T-cell (primary cell): ENCODE measurements around the gene DNAJC18. TPM values are rescaled to one million over a fixed set of nuclear protein-coding genes. Genes with fewer than 3 reads are reported as not detected.

Source experiments
- ATAC-seq, 4 experiments: fragments of 200-7000 bp in 3 of 4; fragments of 150-1000 bp in 1 of 4; cut with Tn5 transposase; replicated peaks in 1 of 4; 1 replicate in 3 of 4; 2 replicates in 1 of 4; pipeline ENCODE4 v1.10.0; 2021; ENCODE audit warnings: moderate library complexity in 3 of 4, mild to moderate bottlenecking in 2 of 4, moderate number of reproducible peaks in 1 of 4
- CTCF ChIA-PET, 2 donors: fragments of 300-600 bp; sonication (Branson Sonifier 250); formaldehyde crosslinking; loops; one replicate each; lab custom pipeline; 2022; ENCODE audit warnings: antibody characterized with exemption in 2 of 2; lab: Charles Lee
- POLR2A ChIA-PET, 2 donors: fragments of 300-600 bp; sonication (Branson Sonifier 250); formaldehyde crosslinking; loops; one replicate each; lab custom pipeline; 2022; ENCODE audit warnings: antibody characterized with exemption in 2 of 2; lab: Charles Lee
- DNase-seq, 35 experiments: peaks; one replicate each; pipeline versions ENCODE4 v3.0.0 to v3.0.0-alpha.2; 2013 to 2023
- H3K27ac ChIP-seq: one replicate; pipeline ENCODE4 v1.5.1; 2013; ENCODE audit warnings: low read length
- H3K27me3 ChIP-seq, 2 experiments: replicated peaks in 1 of 2; 1 replicate in 1 of 2; 2 replicates in 1 of 2; pipeline versions ENCODE4 v1.6.1 to v1.7.0; 2013; ENCODE audit warnings: low read length in 1 of 2, mixed read lengths in 1 of 2; ENCODE audit not compliant: control insufficient read depth in 2 of 2, insufficient read depth in 2 of 2; ENCODE audit errors: extremely low read depth in 1 of 2
- H3K36me3 ChIP-seq, 2 donors: 1 replicate in 1 of 2; 2 replicates in 1 of 2; pipeline versions ENCODE4 v1.6.1 to v1.7.0; 2013; ENCODE audit warnings: low read length in 1 of 2; ENCODE audit not compliant: control insufficient read depth in 2 of 2, insufficient read depth in 1 of 2; ENCODE audit errors: extremely low read depth in 1 of 2
- H3K4me1 ChIP-seq, 2 experiments: 1 replicate in 1 of 2; 2 replicates in 1 of 2; pipeline versions ENCODE4 v1.6.1 to v1.7.0; 2013; ENCODE audit warnings: low read length in 2 of 2, mixed read lengths in 1 of 2; ENCODE audit not compliant: insufficient read depth in 2 of 2, control insufficient read depth in 1 of 2; ENCODE audit errors: extremely low read depth in 1 of 2
- H3K4me3 ChIP-seq, 2 donors: 1 replicate in 1 of 2; 2 replicates in 1 of 2; pipeline versions ENCODE4 v1.5.1 to v1.7.0; 2013; ENCODE audit warnings: mild to moderate bottlenecking in 2 of 2, low read length in 1 of 2, moderate library complexity in 1 of 2; ENCODE audit not compliant: control insufficient read depth in 1 of 2; ENCODE audit errors: extremely low read depth in 1 of 2
- H3K9me3 ChIP-seq: 2 replicates; pipeline ENCODE4 v1.7.0; 2013
- H3K27ac Mint-ChIP-seq, 2 donors: one replicate each; pipeline ENCODE4 v1.8.0; 2020 to 2021; ENCODE audit warnings: mild to moderate bottlenecking in 2 of 2, mixed read lengths in 2 of 2
- H3K27me3 Mint-ChIP-seq, 2 donors: one replicate each; pipeline ENCODE4 v1.8.0; 2021 to 2022; ENCODE audit warnings: mixed read lengths in 2 of 2
- H3K36me3 Mint-ChIP-seq: one replicate; pipeline ENCODE4 v1.8.0; 2021; ENCODE audit warnings: mixed read lengths
- H3K4me1 Mint-ChIP-seq, 3 donors: one replicate each; pipeline ENCODE4 v1.8.0; 2020 to 2022; ENCODE audit warnings: mixed read lengths in 3 of 3, mild to moderate bottlenecking in 1 of 3
- H3K4me3 Mint-ChIP-seq, 3 donors: one replicate each; pipeline ENCODE4 v1.8.0; 2020 to 2022; ENCODE audit warnings: mild to moderate bottlenecking in 3 of 3, mixed read lengths in 3 of 3, moderate library complexity in 3 of 3
- H3K9me3 Mint-ChIP-seq, 3 donors: one replicate each; pipeline ENCODE4 v1.8.0; 2020 to 2022; ENCODE audit warnings: mixed read lengths in 3 of 3
- WGBS: methylation state at CpG from one replicate; pipeline ENCODE4 v1.1.5; 2013; ENCODE audit warnings: missing lambda C conversion rate; ENCODE audit not compliant: insufficient coverage; 5-methylcytosine and 5-hydroxymethylcytosine counted together
- total RNA-seq, 35 experiments: library from RNA in 6 of 35; stranded (reverse) in 6 of 35; fragments of 120-200 nt in 1 of 35; gene quantifications; one replicate each; pipeline versions ENCODE4 v1.2.1 to v1.2.4 and lab custom pipeline; 2013 to 2026

The DNAJC18 gene
- total RNA-seq, 5 donors from 2014 or later (not counting 1 experiment from before 2014, with no cell fraction given), result 4.7 to 7.2 (median 6.4) TPM

DNA sequence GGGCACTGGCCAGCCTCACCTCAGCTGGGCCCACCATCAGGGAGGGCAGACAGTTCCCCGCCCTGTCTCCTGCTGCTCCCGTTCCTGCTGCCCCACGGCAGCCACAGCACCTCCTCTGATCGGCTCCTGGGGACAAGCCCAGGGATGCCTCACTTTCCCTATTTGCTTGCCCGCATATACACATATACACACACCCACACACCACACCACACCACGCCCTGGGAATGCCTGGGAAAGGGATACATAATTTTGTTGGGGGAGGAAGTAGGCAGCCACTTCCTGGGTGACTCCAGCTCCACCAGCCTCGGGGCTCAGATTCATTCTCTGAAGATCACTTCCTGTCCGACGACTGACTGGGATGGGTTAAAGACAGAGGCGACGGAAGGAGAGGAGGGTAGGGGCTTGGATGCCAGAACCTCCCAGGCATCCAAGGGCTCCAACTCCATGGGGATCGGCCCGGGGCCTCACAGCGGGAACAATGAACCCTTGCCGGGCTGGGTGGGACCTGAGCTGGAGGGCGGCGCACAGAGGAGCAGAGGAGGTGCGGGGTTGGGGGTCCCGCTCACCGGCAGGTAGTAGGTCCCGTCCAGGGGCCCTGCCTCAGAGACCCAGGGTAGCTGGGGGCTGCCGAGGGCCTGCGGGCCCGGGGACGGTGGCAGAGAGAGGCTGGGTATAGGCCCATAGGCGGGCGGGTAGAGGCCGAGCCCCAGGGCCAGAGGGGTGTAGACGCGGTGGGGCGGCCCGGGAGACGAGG lies 47.6 kb downstream of the DNAJC18 start:
- ATAC-seq, result peak in 2 of 4 experiments; percentile 0 to 14
- peaks cover 2 to 69% of the 10 kb centered on the region in 2 experiments for H3K4me1 ChIP-seq
- H3K4me1 Mint-ChIP-seq, result peaks cover 33 to 44% (median 43%) of the 10 kb centered on the region in 3 donors
- H3K27ac Mint-ChIP-seq, result peak overlapping the region; percentile 72 to 89
- no peaks in the 10 kb centered on the region for H3K36me3 Mint-ChIP-seq
- H3K4me3 ChIP-seq, result peak overlapping the region in 1 of 2 donors; percentile 83
- WGBS, result 40% methylated on average over 25 of the region's 33 CpGs
- H3K27me3 ChIP-seq, result peaks cover 0 to 9% of the 10 kb centered on the region in 2 experiments
- H3K27ac ChIP-seq, result peak overlapping the region; percentile 77
- peak overlapping the region; percentile 77 to 89 (median 81) for H3K4me3 Mint-ChIP-seq
- H3K9me3 ChIP-seq, result no peaks in the 10 kb centered on the region
- CTCF ChIA-PET, result interaction anchor here (0.5 to 1.4 kb wide), 5 partner anchors 11 to 50 kb away, joined by 3 to 6 read pairs (median 4); partner anchors contain the start of gene SPATA24 (in 2 of the 2)
- DNase-seq, result peak in 1 of 35 experiments; percentile 31
- H3K9me3 Mint-ChIP-seq, result no peaks in the 10 kb centered on the region
- POLR2A ChIA-PET, result no interaction called here
- no peaks in the 10 kb centered on the region for H3K27me3 Mint-ChIP-seq
- no peaks in the 10 kb centered on the region for H3K36me3 ChIP-seq

GRCh38 chr5:139390639-139391569 lies 48.4 kb downstream of the DNAJC18 start:
- Histone ChIP-seq H3K9me3 (no peaks in the 10 kb centered on the region), H3K36me3 (no peaks in the 10 kb centered on the region), H3K27me3 (peaks cover 0 to 9% of the 10 kb centered on the region in 2 experiments), H3K27ac (peak overlapping the region; percentile 77), H3K4me3 (no peak overlapping the region), H3K4me1 (peaks cover 2 to 69% of the 10 kb centered on the region in 2 experiments)
- H3K4me1 Mint-ChIP-seq, result peaks cover 33 to 50% (median 49%) of the 10 kb centered on the region in 3 donors
- ChIA-PET CTCF (interaction anchor here (0.5 to 1.4 kb wide), 4 partner anchors 12 to 49 kb away, joined by 4 to 6 read pairs (median 4); partner anchors contain the start of gene SPATA24 (in 2 of the 2)), POLR2A (no interaction called here)
- H3K27me3 Mint-ChIP-seq, result no peaks in the 10 kb centered on the region
- H3K27ac Mint-ChIP-seq, result peak overlapping the region; percentile 79 to 89
- WGBS, result 76% methylated on average over 6 of the region's 10 CpGs
- no peaks in the 10 kb centered on the region for H3K9me3 Mint-ChIP-seq
- no peak for ATAC-seq
- peak overlapping the region; percentile 77 to 89 (median 81) for H3K4me3 Mint-ChIP-seq
- DNase-seq, result no peak
- H3K36me3 Mint-ChIP-seq, result no peaks in the 10 kb centered on the region

DNA sequence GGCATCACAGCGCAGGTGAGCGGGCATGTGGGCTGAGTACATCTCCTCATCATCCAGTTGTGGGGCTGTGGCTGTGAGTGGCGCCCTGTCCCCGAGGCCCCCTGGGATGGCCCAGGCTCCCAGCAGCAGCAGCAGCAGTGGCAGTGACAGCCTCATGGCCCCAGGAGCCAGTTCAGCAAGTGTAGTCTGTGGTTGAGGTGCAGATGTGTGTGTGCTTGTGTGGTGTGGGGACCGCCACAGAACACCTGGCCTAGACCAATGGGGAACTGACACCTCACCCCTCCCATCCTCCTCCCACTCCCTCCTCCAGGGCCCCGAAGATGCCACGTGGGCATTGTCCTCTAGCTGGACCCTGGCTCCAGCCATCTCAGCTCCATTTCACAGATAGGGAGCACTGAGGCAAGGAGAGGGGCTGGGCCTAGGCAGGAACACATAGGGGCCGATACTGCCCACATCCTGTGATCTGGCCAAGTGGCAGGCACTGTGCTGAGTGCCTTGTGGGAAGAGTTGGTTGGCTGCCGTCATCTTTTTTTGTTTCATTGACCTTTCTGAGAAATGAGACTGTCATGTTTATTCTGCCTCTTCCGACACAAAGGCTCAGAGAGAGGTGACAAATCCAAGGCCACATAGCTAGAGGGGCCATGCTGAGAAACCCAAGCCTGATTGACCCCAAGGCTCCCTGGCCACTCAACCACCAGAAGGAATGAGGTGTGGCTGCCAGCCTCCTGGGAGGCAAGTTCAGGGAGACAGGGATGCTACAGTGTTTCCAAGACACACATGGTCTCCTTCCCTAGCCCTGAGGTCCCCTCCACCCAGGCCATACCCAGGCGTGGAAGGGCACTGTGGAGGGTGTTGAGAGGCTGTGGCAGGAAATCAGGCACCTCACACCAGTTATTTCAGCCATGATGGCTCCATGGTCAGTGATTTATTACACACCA lies 49.4 kb downstream of the DNAJC18 start, which contains the start of gene MZB1:
TSS of gene MZB1 (minus strand) at position 213 of the 938 bp plus-strand sequence. CDS start at position 156, 57 bp downstream.
- Mint-ChIP-seq H3K4me1 (peaks cover 39 to 60% (median 59%) of the 10 kb centered on the region in 3 donors), H3K9me3 (no peaks in the 10 kb centered on the region), H3K36me3 (no peaks in the 10 kb centered on the region), H3K4me3 (peak within 1 kb of the TSS in 2 of 3 donors; percentile 43 to 89), H3K27ac (peak within 1 kb of the TSS; percentile 79 to 84), H3K27me3 (no peaks in the 10 kb centered on the region)
- ATAC-seq (peak in 3 of 4 experiments; percentile 7 to 30 (median 27)), DNase-seq (peak in 34 of 35 experiments; percentile 22 to 80 (median 59))
- Histone ChIP-seq H3K27me3 (peaks cover 0 to 9% of the 10 kb centered on the region in 2 experiments), H3K4me1 (peaks cover 2 to 73% of the 10 kb centered on the region in 2 experiments), H3K36me3 (no peaks in the 10 kb centered on the region), H3K4me3 (no peak within 1 kb of the TSS), H3K27ac (peak within 1 kb of the TSS; percentile 77), H3K9me3 (no peaks in the 10 kb centered on the region)
- 10% methylated on average over 6 of the region's 11 CpGs for WGBS
- CTCF ChIA-PET, result no interaction called here
- POLR2A ChIA-PET, result no interaction called here

GRCh38 chr5:139388198-139388821 lies 51.0 kb downstream of the DNAJC18 start:
- DNase-seq (no peak), ATAC-seq (no peak)
- H3K4me1 Mint-ChIP-seq, result peaks cover 49 to 71% (median 64%) of the 10 kb centered on the region in 3 donors
- Histone ChIP-seq H3K36me3 (no peaks in the 10 kb centered on the region), H3K4me1 (peaks cover 5 to 76% of the 10 kb centered on the region in 2 experiments), H3K27ac (no peak overlapping the region), H3K4me3 (no peak overlapping the region), H3K9me3 (no peaks in the 10 kb centered on the region), H3K27me3 (peaks cover 0 to 1% of the 10 kb centered on the region in 2 experiments)
- no peaks in the 10 kb centered on the region for H3K9me3 Mint-ChIP-seq
- CTCF ChIA-PET, result interaction anchor here in 1 of 2 donors (0.6 kb wide), 1 partner anchor 184 kb away, joined by 6 read pairs; no protein-coding TSS in a partner anchor
- H3K27me3 Mint-ChIP-seq, result no peaks in the 10 kb centered on the region
- POLR2A ChIA-PET, result no interaction called here
- no peak overlapping the region for H3K27ac Mint-ChIP-seq
- H3K36me3 Mint-ChIP-seq, result no peaks in the 10 kb centered on the region
- H3K4me3 Mint-ChIP-seq, result peak overlapping the region in 1 of 3 donors; percentile 22
- 92% methylated on average over 5 of the region's 8 CpGs for WGBS

DNA sequence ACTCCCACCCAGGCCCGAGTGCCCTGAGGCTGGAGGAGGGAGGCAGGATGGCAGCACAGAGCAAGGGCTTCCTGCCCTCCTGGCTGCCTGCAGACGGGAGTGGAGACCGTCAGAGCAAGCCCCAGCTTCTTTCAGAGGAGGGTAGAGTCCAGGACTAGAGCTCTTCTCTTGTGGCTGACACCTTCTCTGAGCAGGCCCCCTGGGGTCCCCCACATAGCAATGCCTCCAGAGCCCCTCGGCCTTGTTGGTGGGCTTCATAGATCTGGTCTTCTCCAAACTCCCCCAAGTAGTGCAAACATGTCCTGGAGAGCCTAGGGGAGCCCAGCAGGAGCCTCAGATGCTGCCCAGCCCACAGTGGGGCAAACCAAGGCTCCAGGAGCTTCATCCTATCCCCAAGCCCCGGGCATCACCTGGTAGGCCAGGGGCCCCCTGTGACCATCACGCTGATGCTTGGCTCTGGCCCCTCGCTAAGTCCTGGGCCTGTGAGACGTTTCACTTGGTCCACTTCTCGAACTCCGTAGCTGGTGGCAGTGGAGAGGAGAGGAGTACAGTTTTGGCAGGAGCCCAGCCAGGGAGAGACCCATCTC lies 51.6 kb downstream of the DNAJC18 start:
- CTCF ChIA-PET, result interaction anchor here in 1 of 2 donors (0.6 kb wide), 1 partner anchor 184 kb away, joined by 6 read pairs; no protein-coding TSS in a partner anchor
- ATAC-seq (no peak), DNase-seq (no peak)
- H3K36me3 Mint-ChIP-seq, result no peaks in the 10 kb centered on the region
- H3K4me3 Mint-ChIP-seq, result peak overlapping the region in 1 of 3 donors; percentile 22
- no peaks in the 10 kb centered on the region for H3K36me3 ChIP-seq
- no peaks in the 10 kb centered on the region for H3K27me3 ChIP-seq
- no peaks in the 10 kb centered on the region for H3K9me3 Mint-ChIP-seq
- peaks cover 49 to 68% (median 60%) of the 10 kb centered on the region in 3 donors for H3K4me1 Mint-ChIP-seq
- no peak overlapping the region for H3K27ac ChIP-seq
- no peak overlapping the region for H3K4me3 ChIP-seq
- POLR2A ChIA-PET, result no interaction called here
- peaks cover 5 to 70% of the 10 kb centered on the region in 2 experiments for H3K4me1 ChIP-seq
- 73% methylated on average over 9 of the region's 10 CpGs for WGBS
- H3K27me3 Mint-ChIP-seq, result no peaks in the 10 kb centered on the region
- no peaks in the 10 kb centered on the region for H3K9me3 ChIP-seq
- peak overlapping the region; percentile 34 to 36 for H3K27ac Mint-ChIP-seq
